Measurements from ENCODE around the gene SCTR. TPM values are rescaled to one million over a fixed set of nuclear protein-coding genes. Genes with fewer than 3 reads are reported as not detected.

The SCTR gene
- total and polyA plus RNA-seq, 2 of the 8 experiments (the other 6 are each of a cell fraction or from before 2014, with no cell fraction given): 0.15 TPM; not detected in 1

- TF ChIP-seq, protein P1, sequence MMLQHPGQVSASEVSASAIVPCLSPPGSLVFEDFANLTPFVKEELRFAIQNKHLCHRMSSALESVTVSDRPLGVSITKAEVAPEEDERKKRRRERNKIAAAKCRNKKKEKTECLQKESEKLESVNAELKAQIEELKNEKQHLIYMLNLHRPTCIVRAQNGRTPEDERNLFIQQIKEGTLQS (IDR thresholded peaks at IDR 0.05; ENCODE audit: insufficient read depth, low read depth, low read length): peak; percentile 44; the same call in 1 of the 2 replicates
- TF ChIP-seq YY1 (IDR thresholded peaks at IDR 0.05; ENCODE audit: low read depth, low read length) (peak; percentile 60; the same call in 1 of the 2 replicates), MAFK (IDR thresholded peaks at IDR 0.05; ENCODE audit: low read depth, low read length) (no peak), TAF7 (optimal IDR thresholded peaks at IDR 0.05; ENCODE audit: borderline replicate concordance, low read depth, low read length) (peak; percentile 64), CEBPB (IDR thresholded peaks at IDR 0.05; ENCODE audit: low read depth, low read length) (peak; percentile 39; the same call in 1 of the 2 replicates), BCL11A (IDR thresholded peaks at IDR 0.05; ENCODE audit: low read depth in 2 of 2, low read length in 2 of 2) (no peak), SIN3A (conservative IDR thresholded peaks at IDR 0.05 in 1 of 2, IDR thresholded peaks at IDR 0.05 in 1 of 2; ENCODE audit: low read depth in 1 of 2, low read length in 2 of 2) (peak in 1 of 2 experiments; percentile 61; a peak in 1 of 4 replicates), RFX5 (IDR thresholded peaks at IDR 0.05; ENCODE audit: borderline replicate concordance, low read depth, low read length) (no peak), RXRA (IDR thresholded peaks at IDR 0.05; ENCODE audit: insufficient read depth, low read depth, low read length) (no peak), EGR1 (IDR thresholded peaks at IDR 0.05; ENCODE audit: borderline replicate concordance, low read depth, low read length) (0 out of 2 replicates have a peak, but pooled peaks have one; percentile 7), EZH2 (IDR thresholded peaks at IDR 0.05; ENCODE audit: low read depth, low read length, severe bottlenecking) (no peak), SP4 (IDR thresholded peaks at IDR 0.05; ENCODE audit: low read length) (no peak), CHD2 (IDR thresholded peaks at IDR 0.05; ENCODE audit: low read length) (peak; percentile 18; the same call in 1 of the 2 replicates), TEAD4 (IDR thresholded peaks at IDR 0.05; ENCODE audit: low read depth, low read length) (0 out of 2 replicates have a peak, but pooled peaks have one; percentile 17), RNF2 (IDR thresholded peaks at IDR 0.05; ENCODE audit: borderline replicate concordance, low read depth, low read length, missing control alignments, poor library complexity, severe bottlenecking) (no peak)
- TF ChIP-seq, protein P2, sequence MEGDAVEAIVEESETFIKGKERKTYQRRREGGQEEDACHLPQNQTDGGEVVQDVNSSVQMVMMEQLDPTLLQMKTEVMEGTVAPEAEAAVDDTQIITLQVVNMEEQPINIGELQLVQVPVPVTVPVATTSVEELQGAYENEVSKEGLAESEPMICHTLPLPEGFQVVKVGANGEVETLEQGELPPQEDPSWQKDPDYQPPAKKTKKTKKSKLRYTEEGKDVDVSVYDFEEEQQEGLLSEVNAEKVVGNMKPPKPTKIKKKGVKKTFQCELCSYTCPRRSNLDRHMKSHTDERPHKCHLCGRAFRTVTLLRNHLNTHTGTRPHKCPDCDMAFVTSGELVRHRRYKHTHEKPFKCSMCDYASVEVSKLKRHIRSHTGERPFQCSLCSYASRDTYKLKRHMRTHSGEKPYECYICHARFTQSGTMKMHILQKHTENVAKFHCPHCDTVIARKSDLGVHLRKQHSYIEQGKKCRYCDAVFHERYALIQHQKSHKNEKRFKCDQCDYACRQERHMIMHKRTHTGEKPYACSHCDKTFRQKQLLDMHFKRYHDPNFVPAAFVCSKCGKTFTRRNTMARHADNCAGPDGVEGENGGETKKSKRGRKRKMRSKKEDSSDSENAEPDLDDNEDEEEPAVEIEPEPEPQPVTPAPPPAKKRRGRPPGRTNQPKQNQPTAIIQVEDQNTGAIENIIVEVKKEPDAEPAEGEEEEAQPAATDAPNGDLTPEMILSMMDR (IDR thresholded peaks at IDR 0.05; ENCODE audit: control extremely low read depth in 1 of 3, insufficient read depth in 1 of 3, low read depth in 1 of 3, low read length in 3 of 3): peak; percentile 93 to 98 (median 98)
- TF ChIP-seq, protein P3, sequence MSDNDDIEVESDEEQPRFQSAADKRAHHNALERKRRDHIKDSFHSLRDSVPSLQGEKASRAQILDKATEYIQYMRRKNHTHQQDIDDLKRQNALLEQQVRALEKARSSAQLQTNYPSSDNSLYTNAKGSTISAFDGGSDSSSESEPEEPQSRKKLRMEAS (IDR thresholded peaks at IDR 0.05): peak; percentile 55
Observed at GRCh38 chr2:119476301-119477112, 47.8 kb downstream of the SCTR start (continued).

Measured in H1 (cell line).